Lower lobe of right lung (tissue), 2 donors: ENCODE data around the gene NCOA6. TPM values are rescaled to one million over a fixed set of nuclear protein-coding genes. Genes with fewer than 3 reads are reported as not detected.

ENCODE experiments used
- ATAC-seq, 2 donors: fragments of 200-7000 bp; cut with Tn5 transposase; one replicate each; pipeline ENCODE4 v1.9.1; 2020 to 2022; ENCODE audit warnings: mild to moderate bottlenecking in 2 of 2, moderate library complexity in 2 of 2
- DNase-seq: peaks from one replicate; pipeline ENCODE4 v3.0.0-alpha.2; 2020
- H3K27ac ChIP-seq: fragments of 200-600 bp; one replicate; pipeline ENCODE4 v1.8.0; 2022
- H3K27me3 ChIP-seq: fragments of 200-600 bp; one replicate; pipeline ENCODE4 v1.8.0; 2022; ENCODE audit warnings: low read depth
- H3K36me3 ChIP-seq: fragments of 200-600 bp; one replicate; pipeline ENCODE4 v1.8.0; 2022; ENCODE audit warnings: mild to moderate bottlenecking
- H3K4me1 ChIP-seq: fragments of 200-600 bp; one replicate; pipeline ENCODE4 v1.8.0; 2022
- H3K4me3 ChIP-seq: fragments of 200-600 bp; one replicate; pipeline ENCODE4 v1.8.0; 2022; ENCODE audit warnings: mild to moderate bottlenecking
- H3K9me3 ChIP-seq: fragments of 200-600 bp; one replicate; pipeline ENCODE4 v1.8.0; 2022
- CTCF ChIP-seq: fragments of 200-600 bp; IDR thresholded peaks from one replicate; pipeline ENCODE4 v1.8.0; 2022; ENCODE audit warnings: antibody characterized with exemption, mild to moderate bottlenecking
- intact Hi-C: fragments of 100-400 bp; cut with DNase I; formaldehyde crosslinking; loops from one replicate; pipeline ENCODE4 v1.11.0; 2022
- total RNA-seq: library from RNA; stranded (reverse); fragmentation: NEBNext Ultra II Directional; extraction: Animal tissue kit (Norgen Biotek cat#: 25700); gene quantifications from one replicate; pipeline ENCODE4 v1.2.1, GENCODE V29; 2021
- donor health status: DM: no; HTN: yes; CAD: no; lungs with severe emphysema.

The NCOA6 gene
- total RNA-seq, 1 donor from 2014 or later, result 27.1 TPM

- TF ChIP-seq CTCF, result no peak
Measured at GRCh38 chr20:34709044-34709830, 116.2 kb downstream of the NCOA6 start.

GRCh38 chr20:34708621-34709043 is 116.8 kb downstream of the NCOA6 start:
- H3K27ac ChIP-seq, result peak overlapping the region; percentile 83
- H3K36me3 ChIP-seq, result peaks cover 13% of the 10 kb centered on the region
- peaks cover 29% of the 10 kb centered on the region for H3K4me1 ChIP-seq
- intact Hi-C loops, result no loop called here
- TF ChIP-seq CTCF, result peak; percentile 62
- peak in 1 of 2 donors; percentile 14 for ATAC-seq
- peak; percentile 57 for DNase-seq
- H3K27me3 ChIP-seq, result no peaks in the 10 kb centered on the region
- peak overlapping the region; percentile 78 for H3K4me3 ChIP-seq
- H3K9me3 ChIP-seq, result no peaks in the 10 kb centered on the region

More at GRCh38 chr20:34709044-34709830, 116.2 kb downstream of the NCOA6 start:
- H3K4me3 ChIP-seq, result peak overlapping the region; percentile 78
- no peaks in the 10 kb centered on the region for H3K27me3 ChIP-seq
- peaks cover 18% of the 10 kb centered on the region for H3K36me3 ChIP-seq
- intact Hi-C loops, result no loop called here
- H3K27ac ChIP-seq, result peak overlapping the region; percentile 83
- ATAC-seq (peak; percentile 87 to 88), DNase-seq (peak; percentile 92)
- H3K9me3 ChIP-seq, result no peaks in the 10 kb centered on the region
- H3K4me1 ChIP-seq, result peaks cover 29% of the 10 kb centered on the region

- DNase-seq, result no peak
- Histone ChIP-seq H3K27me3 (no peaks in the 10 kb centered on the region), H3K36me3 (no peaks in the 10 kb centered on the region), H3K4me3 (no peak overlapping the region), H3K9me3 (no peaks in the 10 kb centered on the region), H3K27ac (no peak overlapping the region), H3K4me1 (peaks cover 34% of the 10 kb centered on the region)
- TF ChIP-seq CTCF, result no peak
- intact Hi-C loops, result no loop called here
- no peak for ATAC-seq
Measured at GRCh38 chr20:34706912-34707784, 118.3 kb downstream of the NCOA6 start.

GRCh38 chr20:34706302-34706875 is 119.1 kb downstream of the NCOA6 start:
- peak overlapping the region; percentile 100 for H3K27ac ChIP-seq
- DNase-seq (no peak), ATAC-seq (no peak)
- H3K27me3 ChIP-seq, result no peaks in the 10 kb centered on the region
- H3K4me1 ChIP-seq, result peaks cover 34% of the 10 kb centered on the region
- no peaks in the 10 kb centered on the region for H3K9me3 ChIP-seq
- H3K36me3 ChIP-seq, result no peaks in the 10 kb centered on the region
- intact Hi-C loops, result no loop called here
- no peak overlapping the region for H3K4me3 ChIP-seq
- no peak for TF ChIP-seq CTCF
